NCI-H524 treated with DMSO at 0.1 percent for 48 hours (cell line): ENCODE data around the gene TMEM161A.
A peak's percentile ranks its signal among the peaks of the same experiment; 100 is the strongest.
"Not testable (repeated sequence)": the region's sequence is repeated elsewhere in the genome, so short reads cannot be mapped to it uniquely, and the experiment has no call there.

ENCODE experiments used
- DNase-seq: peaks from one replicate; lab custom pipeline; 2025; lab: John Stamatoyannopoulos, UW

The TMEM161A gene

GRCh38 chr19:19121371-19121770 lies 16.9 kb downstream of the TMEM161A start:
- DNase-seq: no peak

GRCh38 chr19:19120308-19121231 lies 17.7 kb downstream of the TMEM161A start:
- no peak for DNase-seq

- DNase-seq: no peak
Observed at GRCh38 chr19:19119325-19120237, 18.7 kb downstream of the TMEM161A start.

- DNase-seq: no peak
Observed at GRCh38 chr19:19115954-19116353, 22.3 kb downstream of the TMEM161A start.

- DNase-seq: peak; percentile 81
Observed at GRCh38 chr19:19113040-19113626, 25.1 kb downstream of the TMEM161A start.

- DNase-seq: no peak
Observed at GRCh38 chr19:19111967-19112580, 26.2 kb downstream of the TMEM161A start.

- no peak for DNase-seq
Observed at GRCh38 chr19:19111136-19111835, 27.0 kb downstream of the TMEM161A start.

GRCh38 chr19:19110410-19111135 lies 27.7 kb downstream of the TMEM161A start:
- DNase-seq: no peak

GRCh38 chr19:19109601-19110000 lies 28.7 kb downstream of the TMEM161A start:
- DNase-seq: no peak

- DNase-seq: no peak
Observed at GRCh38 chr19:19107654-19108053, 30.6 kb downstream of the TMEM161A start.

- not testable (repeated sequence) for DNase-seq
Observed at GRCh38 chr19:19106938-19107337, 31.3 kb downstream of the TMEM161A start.

GRCh38 chr19:19106056-19106551 lies 32.2 kb downstream of the TMEM161A start:
- DNase-seq: no peak

GRCh38 chr19:19105365-19106055 lies 32.8 kb downstream of the TMEM161A start:
- no peak for DNase-seq

GRCh38 chr19:19103167-19103566 lies 35.1 kb downstream of the TMEM161A start:
- DNase-seq: no peak

GRCh38 chr19:19102566-19102965 lies 35.7 kb downstream of the TMEM161A start:
- DNase-seq: not testable (repeated sequence)

- no peak for DNase-seq
Observed at GRCh38 chr19:19101540-19101939, 36.7 kb downstream of the TMEM161A start.

- no peak for DNase-seq
Observed at GRCh38 chr19:19098703-19099632, 39.3 kb downstream of the TMEM161A start.

- DNase-seq: no peak
Observed at GRCh38 chr19:19098084-19098702, 40.1 kb downstream of the TMEM161A start.
